Endodermal cell (in vitro differentiated cells): ENCODE measurements around the gene DACH2. TPM values are rescaled to one million over a fixed set of nuclear protein-coding genes. Genes with fewer than 3 reads are reported as not detected.

ENCODE experiments used
- DNase-seq: peaks from one replicate; pipeline ENCODE4 v3.0.0-alpha.2; 2017
- H3K27ac ChIP-seq: 2 replicates; pipeline ENCODE4 v1.5.1; 2013; ENCODE audit warnings: mild to moderate bottlenecking, low read depth, low read length, moderate library complexity
- H3K27me3 ChIP-seq: 2 replicates; pipeline ENCODE4 v1.6.1; 2013; ENCODE audit warnings: mild to moderate bottlenecking, low read length, moderate library complexity; ENCODE audit not compliant: insufficient read depth, control insufficient read depth, poor library complexity, severe bottlenecking
- H3K36me3 ChIP-seq: 2 replicates; pipeline ENCODE4 v1.7.0; 2013; ENCODE audit warnings: mild to moderate bottlenecking, low read length, moderate library complexity; ENCODE audit not compliant: control insufficient read depth, insufficient read depth
- H3K4me1 ChIP-seq: one replicate; pipeline ENCODE4 v1.7.0; 2013; ENCODE audit warnings: low read length; ENCODE audit not compliant: control insufficient read depth, insufficient read depth
- H3K4me3 ChIP-seq: 2 replicates; pipeline ENCODE4 v1.5.1; 2013; ENCODE audit warnings: mild to moderate bottlenecking, low read length, moderate library complexity
- H3K9ac ChIP-seq: 2 replicates; pipeline ENCODE4 v1.6.1; 2013; ENCODE audit warnings: mild to moderate bottlenecking, low read length, moderate library complexity; ENCODE audit not compliant: poor library complexity, severe bottlenecking; ENCODE audit errors: extremely low read depth
- H3K9me3 ChIP-seq: 2 replicates; pipeline ENCODE4 v1.6.1; 2013; ENCODE audit warnings: mild to moderate bottlenecking, low read length, moderate library complexity; ENCODE audit not compliant: control insufficient read depth
- H3K27ac Mint-ChIP-seq: 2 replicates; pipeline ENCODE4 v1.8.0; 2020; ENCODE audit warnings: mixed read lengths
- H3K27me3 Mint-ChIP-seq: 2 replicates; pipeline ENCODE4 v1.8.0; 2021; ENCODE audit warnings: mild to moderate bottlenecking, mixed read lengths; ENCODE audit not compliant: insufficient read depth
- H3K36me3 Mint-ChIP-seq: 2 replicates; pipeline ENCODE4 v1.8.0; 2020; ENCODE audit warnings: low read depth, mixed read lengths
- H3K4me1 Mint-ChIP-seq: 2 replicates; pipeline ENCODE4 v1.8.0; 2020; ENCODE audit warnings: mixed read lengths
- H3K4me3 Mint-ChIP-seq: 2 replicates; pipeline ENCODE4 v1.8.0; 2020; ENCODE audit warnings: mild to moderate bottlenecking, moderate library complexity, mixed read lengths
- H3K9me3 Mint-ChIP-seq: 2 replicates; pipeline ENCODE4 v1.8.0; 2020; ENCODE audit warnings: mild to moderate bottlenecking, mixed read lengths
- CTCF ChIP-seq: fragments of 200-600 bp; sonication (generic); conservative IDR thresholded peaks from 2 replicates; pipeline ENCODE4 v1.5.0; 2021; ENCODE audit warnings: antibody characterized with exemption, mild to moderate bottlenecking
- WGBS, 2 experiments: methylation state at CpG; one replicate each; pipeline versions ENCODE4 v1.1.5 to v1.1.7; 2013; ENCODE audit warnings: missing lambda C conversion rate in 2 of 2, mixed read lengths in 1 of 2; ENCODE audit not compliant: insufficient coverage in 1 of 2, insufficient read length in 1 of 2; 5-methylcytosine and 5-hydroxymethylcytosine counted together
- total RNA-seq, 2 donors: library from RNA; stranded (reverse); fragmentation: NEBNext Ultra II Directional in 1 of 2; extraction: Animal tissue kit (Norgen Biotek cat#: 25700) in 1 of 2; gene quantifications; 2 replicates in 1 of 2; 3 replicates in 1 of 2; pipeline ENCODE4 v1.2.1, GENCODE V29; 2021

DACH2 gene
- total RNA-seq, 2 donors from 2014 or later = 2.2 to 2.3 TPM

DNA sequence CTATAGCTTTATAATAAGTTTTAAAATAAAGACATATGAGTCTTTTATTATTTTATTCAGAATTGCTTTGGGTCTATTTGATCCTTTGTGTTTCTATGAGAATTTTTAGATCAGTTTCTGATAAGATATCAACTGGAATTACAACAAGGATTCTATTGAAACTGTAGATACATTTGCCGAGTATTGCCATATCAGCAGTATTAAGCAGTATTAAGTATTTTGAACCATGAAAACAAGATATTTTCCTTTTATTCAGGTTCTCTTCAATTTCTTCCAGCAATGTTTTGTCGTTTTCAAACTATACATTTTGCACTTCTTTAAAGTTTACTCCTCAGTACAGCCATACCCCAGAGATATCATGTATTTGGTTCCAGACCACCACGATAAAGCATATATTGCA is 598.8 kb downstream of the DACH2 start:
- TF ChIP-seq CTCF = no peak
- no peak overlapping the region for H3K27ac Mint-ChIP-seq
- H3K27me3 ChIP-seq = no peaks in the 10 kb centered on the region
- no peaks in the 10 kb centered on the region for H3K9me3 ChIP-seq
- WGBS, 2 experiments = 79 to 90% methylated on average over 2 of the region's 3 CpGs
- H3K4me1 ChIP-seq = no peaks in the 10 kb centered on the region
- H3K4me3 Mint-ChIP-seq = no peak overlapping the region
- no peak overlapping the region for H3K9ac ChIP-seq
- H3K36me3 Mint-ChIP-seq = no peaks in the 10 kb centered on the region
- H3K9me3 Mint-ChIP-seq = no peaks in the 10 kb centered on the region
- H3K4me1 Mint-ChIP-seq = no peaks in the 10 kb centered on the region
- no peaks in the 10 kb centered on the region for H3K27me3 Mint-ChIP-seq
- no peak for DNase-seq
- H3K27ac ChIP-seq = no peak overlapping the region
- no peaks in the 10 kb centered on the region for H3K36me3 ChIP-seq
- H3K4me3 ChIP-seq = no peak overlapping the region

- Mint-ChIP-seq H3K36me3 (no peaks in the 10 kb centered on the region), H3K9me3 (peaks cover 22% of the 10 kb centered on the region), H3K27ac (no peak overlapping the region), H3K4me1 (no peaks in the 10 kb centered on the region), H3K4me3 (no peak overlapping the region), H3K27me3 (no peaks in the 10 kb centered on the region)
- Histone ChIP-seq H3K27me3 (no peaks in the 10 kb centered on the region), H3K9me3 (peaks cover 8% of the 10 kb centered on the region), H3K9ac (no peak overlapping the region), H3K27ac (no peak overlapping the region), H3K36me3 (no peaks in the 10 kb centered on the region), H3K4me3 (no peak overlapping the region), H3K4me1 (no peaks in the 10 kb centered on the region)
- DNase-seq = no peak
- 89% methylated on average over 2 of the region's 2 CpGs; no CpG with 5 or more reads in 1 of the 2 experiments for WGBS, 2 experiments
- TF ChIP-seq CTCF = no peak
Observed at GRCh38 chrX:86805241-86805640, 657.0 kb downstream of the DACH2 start.

- peak; percentile 62 for DNase-seq
- no peaks in the 10 kb centered on the region for H3K36me3 Mint-ChIP-seq
- 88% methylated on average over 1 of the region's 2 CpGs; no CpG with 5 or more reads in 1 of the 2 experiments for WGBS, 2 experiments
Observed at GRCh38 chrX:86806786-86807185, 658.5 kb downstream of the DACH2 start.

More at GRCh38 chrX:86806786-86807185, 658.5 kb downstream of the DACH2 start:
- Histone ChIP-seq H3K4me1 (no peaks in the 10 kb centered on the region), H3K27me3 (no peaks in the 10 kb centered on the region), H3K9ac (no peak overlapping the region), H3K27ac (no peak overlapping the region), H3K36me3 (no peaks in the 10 kb centered on the region), H3K9me3 (peaks cover 8% of the 10 kb centered on the region), H3K4me3 (no peak overlapping the region)
- no peak overlapping the region for H3K27ac Mint-ChIP-seq
- no peak overlapping the region for H3K4me3 Mint-ChIP-seq
- no peaks in the 10 kb centered on the region for H3K27me3 Mint-ChIP-seq
- peaks cover 22% of the 10 kb centered on the region for H3K9me3 Mint-ChIP-seq
- H3K4me1 Mint-ChIP-seq = no peaks in the 10 kb centered on the region
- peak; percentile 85 for TF ChIP-seq CTCF
